Ovary (tissue), 3 donors: ENCODE measurements around the gene LRRC59.

Experiments
- EP300 ChIP-seq: sonication (generic); formaldehyde crosslinking; IDR thresholded peaks from one replicate; pipeline ENCODE4 v1.6.1; 2017; ENCODE audit warnings: antibody characterized with exemption
- POLR2A ChIP-seq: fragments of 450-650 bp; IDR thresholded peaks from one replicate; pipeline ENCODE4 v1.6.1; 2017; ENCODE audit warnings: antibody characterized with exemption, mild to moderate bottlenecking, moderate library complexity
- TF ChIP-seq, protein P1 (sequence below), 3 donors: fragments of 450-650 bp in 2 of 3; fragments of 200-600 bp in 1 of 3; IDR thresholded peaks; one replicate each; pipeline versions ENCODE4 v1.5.1 to v1.8.0; 2016 to 2022; ENCODE audit warnings: antibody characterized with exemption in 3 of 3, mild to moderate bottlenecking in 1 of 3
- donor health status: DM: no; HTN: no; CAD: no.

DNA sequence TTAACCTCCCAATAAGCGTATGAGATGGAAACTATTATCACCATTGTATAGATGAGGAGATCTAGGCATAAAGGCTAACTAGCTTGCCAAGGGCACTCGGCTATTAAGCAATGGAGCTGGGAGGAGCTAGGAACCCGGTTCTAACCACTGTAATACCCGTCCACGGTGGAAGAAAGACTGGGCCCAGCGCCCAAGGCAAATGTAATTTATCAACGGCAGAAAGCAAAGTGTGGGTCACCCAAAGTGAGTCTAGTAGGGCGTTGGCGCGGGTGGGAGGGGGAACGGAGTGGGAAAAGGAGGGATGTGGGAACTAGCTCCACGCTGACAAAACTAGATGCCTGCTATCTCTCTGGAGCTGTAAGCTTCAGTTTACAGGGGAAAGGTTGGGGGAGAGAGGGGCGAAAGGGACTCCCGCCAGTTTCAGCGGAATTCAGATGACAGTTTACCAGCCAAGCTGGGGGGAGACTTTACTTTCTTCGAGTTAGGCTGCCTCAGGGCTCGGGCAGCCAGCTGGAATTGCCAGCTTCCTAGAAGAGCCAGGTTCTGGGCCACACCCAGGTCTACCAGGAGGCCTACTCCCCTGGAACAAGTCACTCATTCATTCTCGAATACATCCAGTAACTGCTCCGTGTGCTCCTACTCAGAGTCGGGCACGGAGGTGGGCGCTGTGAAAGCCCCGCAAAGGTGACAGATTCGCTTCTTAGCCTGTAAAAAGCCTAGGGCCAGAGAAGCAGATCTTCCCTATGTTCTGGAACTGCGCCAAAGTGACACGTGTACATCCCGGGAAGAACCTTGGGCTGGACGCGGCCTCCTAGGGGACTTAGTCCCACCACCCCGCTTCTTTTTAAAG lies 837 bp downstream of the LRRC59 start:
- TF ChIP-seq POLR2A (no peak), EP300 (no peak)
- TF ChIP-seq, protein P1, sequence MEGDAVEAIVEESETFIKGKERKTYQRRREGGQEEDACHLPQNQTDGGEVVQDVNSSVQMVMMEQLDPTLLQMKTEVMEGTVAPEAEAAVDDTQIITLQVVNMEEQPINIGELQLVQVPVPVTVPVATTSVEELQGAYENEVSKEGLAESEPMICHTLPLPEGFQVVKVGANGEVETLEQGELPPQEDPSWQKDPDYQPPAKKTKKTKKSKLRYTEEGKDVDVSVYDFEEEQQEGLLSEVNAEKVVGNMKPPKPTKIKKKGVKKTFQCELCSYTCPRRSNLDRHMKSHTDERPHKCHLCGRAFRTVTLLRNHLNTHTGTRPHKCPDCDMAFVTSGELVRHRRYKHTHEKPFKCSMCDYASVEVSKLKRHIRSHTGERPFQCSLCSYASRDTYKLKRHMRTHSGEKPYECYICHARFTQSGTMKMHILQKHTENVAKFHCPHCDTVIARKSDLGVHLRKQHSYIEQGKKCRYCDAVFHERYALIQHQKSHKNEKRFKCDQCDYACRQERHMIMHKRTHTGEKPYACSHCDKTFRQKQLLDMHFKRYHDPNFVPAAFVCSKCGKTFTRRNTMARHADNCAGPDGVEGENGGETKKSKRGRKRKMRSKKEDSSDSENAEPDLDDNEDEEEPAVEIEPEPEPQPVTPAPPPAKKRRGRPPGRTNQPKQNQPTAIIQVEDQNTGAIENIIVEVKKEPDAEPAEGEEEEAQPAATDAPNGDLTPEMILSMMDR (IDR thresholded peaks at IDR 0.05) = no peak
